HG03342 (cell line): Measurements from ENCODE around the gene MSI2.

Experiments used
- ATAC-seq: cut with Tn5 transposase; IDR thresholded peaks from one replicate; pipeline ENCODE4 v1.9.1; 2021; ENCODE audit warnings: mild to moderate bottlenecking, moderate library complexity; ENCODE audit not compliant: unreplicated experiment

MSI2 gene

DNA sequence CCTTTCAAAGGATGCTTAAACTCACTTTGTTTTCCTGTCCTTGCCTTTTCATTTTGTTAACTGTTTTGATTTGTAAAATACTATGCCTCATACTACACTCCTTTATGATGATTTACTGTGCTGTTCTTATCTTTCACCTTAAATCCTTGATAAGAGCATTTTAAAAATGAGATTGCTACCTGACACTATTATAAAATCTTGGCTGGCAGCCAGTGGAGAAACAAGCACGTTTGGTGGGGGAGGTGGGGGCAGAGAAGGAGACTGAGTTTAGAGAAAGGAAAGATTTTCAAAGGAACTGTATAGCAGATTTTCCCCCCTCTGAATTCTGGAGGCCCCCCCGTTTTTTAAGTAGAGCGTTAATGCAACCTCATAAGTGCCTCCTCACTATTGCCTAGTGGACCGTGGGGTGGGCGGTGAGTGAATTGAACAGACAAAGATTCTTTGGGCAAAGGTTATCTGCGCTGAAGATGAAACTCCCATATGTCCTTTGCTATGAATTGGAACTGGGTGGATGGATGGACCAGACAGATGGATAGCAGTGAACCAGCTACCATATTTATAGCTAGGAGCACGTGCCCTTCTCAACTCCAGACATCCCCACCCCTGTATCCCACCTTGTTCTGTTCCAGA is 288.6 kb downstream of the MSI2 start:
- ATAC-seq, result no peak

DNA sequence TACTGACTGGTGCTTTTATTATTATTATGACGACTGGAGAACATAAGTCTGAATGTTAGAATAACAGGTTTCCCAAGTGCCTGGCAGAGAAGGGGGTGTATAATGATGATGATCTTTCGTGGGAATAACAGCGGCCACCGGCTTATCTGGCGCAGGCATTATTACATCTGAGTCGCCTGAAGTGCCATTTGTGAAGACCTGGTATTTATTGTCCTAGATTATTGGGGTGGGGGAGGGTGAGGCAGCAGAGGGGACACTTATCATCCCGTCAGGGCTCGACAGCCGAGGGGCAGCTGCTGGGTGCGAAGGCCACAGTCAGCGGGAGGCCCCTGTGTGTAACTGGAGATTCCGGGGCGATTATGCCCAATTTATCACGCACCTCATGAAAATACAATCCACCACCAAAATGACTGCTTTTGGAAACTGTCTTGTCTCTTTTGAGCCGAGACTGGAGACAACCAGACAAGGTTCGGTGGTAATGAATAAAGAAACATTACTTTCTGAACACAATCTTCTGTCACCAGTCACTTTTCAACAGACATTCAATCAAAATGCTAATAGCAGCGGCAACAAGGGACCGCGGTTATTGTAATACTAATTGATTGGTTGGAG is 289.5 kb downstream of the MSI2 start:
- no peak for ATAC-seq

DNA sequence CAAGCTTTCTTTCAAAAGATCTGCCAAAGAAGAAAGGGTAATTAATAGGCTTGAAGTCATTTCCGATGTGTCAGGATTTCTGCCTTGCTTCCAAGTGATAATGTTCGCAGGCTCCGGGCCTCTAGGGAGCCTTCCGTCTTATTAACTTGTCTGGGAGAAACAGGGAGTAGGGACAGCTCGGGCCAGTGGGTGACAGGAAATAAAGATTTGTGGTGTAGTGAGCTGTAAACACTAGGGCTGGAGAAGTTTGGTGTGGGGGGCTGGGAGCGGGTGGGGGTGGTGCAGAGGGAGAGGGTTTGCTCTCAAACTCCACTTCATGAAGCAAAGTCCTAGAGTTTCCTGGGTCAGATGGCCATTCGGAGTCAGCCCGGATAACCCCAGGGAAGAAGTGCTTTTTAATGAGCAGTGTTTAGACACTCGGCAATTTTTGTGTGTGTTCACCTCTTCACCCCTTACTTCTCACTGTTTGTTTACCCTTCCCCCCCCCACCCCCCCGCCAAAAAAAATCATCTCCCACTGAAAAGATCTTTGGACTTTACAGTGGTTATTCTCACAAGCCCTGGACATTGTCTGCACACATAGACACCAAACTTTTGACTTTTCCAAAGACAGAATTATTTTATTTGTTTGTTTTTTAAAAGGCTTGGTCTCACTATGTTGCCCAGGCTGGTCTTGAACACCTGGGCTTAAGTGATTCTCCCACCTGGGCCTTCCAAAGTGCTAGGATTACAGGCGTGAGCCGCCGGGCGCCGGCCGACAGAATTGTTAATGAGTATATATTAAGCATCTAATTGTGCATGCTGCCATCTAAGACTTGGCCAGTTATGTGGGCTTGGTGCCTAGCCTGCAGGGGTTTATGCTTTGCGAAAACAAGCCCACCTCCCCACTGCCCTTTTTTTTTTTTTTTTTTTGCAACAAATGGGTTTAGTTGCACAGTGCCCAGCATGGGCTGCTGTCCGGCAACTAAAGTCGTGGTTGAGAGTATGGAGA is 292.4 kb downstream of the MSI2 start:
- no peak for ATAC-seq

DNA sequence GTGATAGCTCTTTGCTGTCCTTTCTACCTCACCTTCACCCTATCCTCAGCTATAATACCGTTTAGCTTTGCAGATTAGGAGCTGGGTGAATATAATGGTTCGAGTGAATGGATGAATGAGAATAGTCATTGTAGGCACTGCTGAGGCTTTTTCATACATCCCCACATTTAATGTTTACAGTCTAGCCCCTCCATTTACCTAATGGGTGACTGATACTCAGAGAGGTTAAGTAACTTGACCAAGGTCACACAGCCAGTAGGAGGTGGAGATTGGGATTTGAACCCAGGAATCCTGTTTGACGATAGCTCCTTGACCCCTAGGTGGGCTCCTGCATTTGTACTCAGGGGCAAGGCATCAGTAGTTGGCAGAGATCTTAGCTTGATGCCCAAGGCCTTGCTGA is 293.1 kb downstream of the MSI2 start:
- ATAC-seq, result no peak

DNA sequence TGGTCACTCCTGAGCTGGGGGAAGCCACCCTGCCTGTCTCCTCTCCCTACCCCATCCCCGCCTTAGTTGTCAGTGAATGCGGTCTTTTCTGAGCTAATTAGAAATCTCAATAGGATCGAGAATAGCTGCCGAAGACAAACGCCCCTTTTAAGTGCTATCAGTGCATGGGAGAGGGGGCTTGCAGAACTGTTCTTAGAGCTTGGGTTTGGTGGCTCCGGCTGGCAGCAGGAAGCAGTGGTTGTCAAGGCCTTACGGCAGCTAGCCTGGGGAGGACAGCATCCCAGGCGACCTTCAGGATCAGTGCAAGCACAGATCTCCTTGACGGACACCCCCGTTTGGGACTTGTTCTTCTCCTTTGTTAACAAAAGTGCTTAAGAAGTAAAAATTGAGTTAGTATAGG is 293.7 kb downstream of the MSI2 start:
- no peak for ATAC-seq

DNA sequence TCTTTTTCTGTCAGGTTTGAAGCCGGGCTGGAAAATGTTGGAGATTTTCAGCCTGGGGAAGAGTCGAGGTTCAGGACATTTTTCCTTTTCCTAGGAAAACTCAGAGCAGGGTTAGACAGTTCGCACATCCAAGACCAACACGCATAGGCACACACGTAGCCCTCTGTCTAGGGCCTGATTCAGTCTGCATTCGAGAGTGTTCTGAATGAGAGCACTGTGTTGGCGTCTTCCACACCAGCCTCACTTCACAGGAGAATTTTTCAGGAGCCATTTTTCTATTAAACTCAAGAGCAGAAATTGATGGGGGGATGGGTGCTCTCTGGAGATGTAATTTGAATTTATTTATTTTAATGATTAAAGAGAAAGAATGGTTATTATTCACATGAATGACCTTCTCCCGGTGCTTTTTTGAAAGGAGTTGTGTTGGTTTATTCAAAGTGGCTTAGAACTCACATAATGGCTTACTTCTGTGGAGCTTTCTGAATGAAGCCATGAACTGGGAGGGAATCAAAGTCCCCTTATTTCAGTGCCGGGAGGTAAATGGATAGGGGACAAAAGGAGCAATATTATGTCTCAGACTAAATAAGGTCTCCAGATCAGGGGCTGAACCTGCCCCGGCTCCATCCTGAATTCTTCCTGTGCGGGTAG is 294.5 kb downstream of the MSI2 start:
- no peak for ATAC-seq

DNA sequence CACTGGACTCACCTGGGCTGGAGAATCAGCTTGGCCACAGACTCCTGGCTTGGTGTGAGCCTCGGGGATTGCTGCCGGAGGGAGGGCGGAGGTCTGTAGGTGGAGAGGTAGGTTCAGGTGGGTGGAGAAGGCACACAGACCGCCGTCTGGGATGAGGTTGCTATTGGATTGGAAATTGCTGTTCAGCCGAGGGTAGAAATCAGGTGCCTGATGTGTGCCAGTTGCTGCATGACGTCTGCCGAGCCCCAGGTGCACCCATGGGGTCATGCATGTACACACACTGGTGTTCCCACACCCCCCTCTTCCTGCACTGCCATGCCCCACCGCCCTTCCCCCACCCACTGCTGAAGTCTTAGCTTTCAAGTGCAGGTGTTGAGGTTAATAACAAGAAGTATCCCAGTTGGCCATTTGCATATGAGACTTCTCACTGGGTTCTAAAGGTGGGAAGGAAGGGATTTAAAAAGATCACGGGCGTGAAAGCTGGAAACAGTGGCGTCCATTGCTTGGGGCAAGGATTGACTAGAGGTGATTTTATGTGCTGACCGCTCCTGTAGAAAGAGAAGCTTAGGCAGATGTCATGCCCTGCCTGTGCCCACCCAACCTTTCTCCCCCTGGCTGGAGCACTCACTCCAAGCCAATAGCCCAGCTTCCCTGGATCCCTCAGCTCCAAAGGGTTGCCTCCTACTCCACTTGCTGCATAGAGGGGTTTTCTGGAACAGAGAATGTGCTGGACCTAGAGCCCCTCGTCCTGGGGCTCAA is 295.2 kb downstream of the MSI2 start:
- ATAC-seq, result peak; percentile 33

DNA sequence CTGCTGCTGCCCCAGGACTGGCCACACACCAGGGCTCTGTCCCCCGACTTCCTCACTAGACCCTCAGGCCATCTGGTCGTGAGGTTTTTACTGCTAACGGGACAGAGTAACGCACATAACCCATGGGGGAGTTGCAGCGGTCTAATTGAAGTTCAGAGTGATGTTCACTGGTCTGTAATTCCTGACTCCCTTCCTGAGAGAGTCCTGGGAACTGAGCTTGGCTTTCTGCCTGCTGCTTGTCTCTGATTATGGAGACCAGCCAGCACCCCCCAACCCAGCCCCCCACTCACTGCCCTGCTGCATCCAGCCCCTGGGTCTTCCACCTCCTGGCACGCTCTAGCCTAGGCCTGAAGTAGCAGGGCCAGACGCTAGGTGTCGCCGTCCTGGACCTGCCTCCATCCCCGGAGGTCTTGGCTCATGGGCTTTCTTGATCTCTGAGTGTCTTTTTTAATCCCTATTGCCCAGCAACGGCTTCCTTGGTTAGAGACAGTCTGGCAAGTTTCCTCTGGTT is 295.8 kb downstream of the MSI2 start:
- peak; percentile 61 for ATAC-seq

DNA sequence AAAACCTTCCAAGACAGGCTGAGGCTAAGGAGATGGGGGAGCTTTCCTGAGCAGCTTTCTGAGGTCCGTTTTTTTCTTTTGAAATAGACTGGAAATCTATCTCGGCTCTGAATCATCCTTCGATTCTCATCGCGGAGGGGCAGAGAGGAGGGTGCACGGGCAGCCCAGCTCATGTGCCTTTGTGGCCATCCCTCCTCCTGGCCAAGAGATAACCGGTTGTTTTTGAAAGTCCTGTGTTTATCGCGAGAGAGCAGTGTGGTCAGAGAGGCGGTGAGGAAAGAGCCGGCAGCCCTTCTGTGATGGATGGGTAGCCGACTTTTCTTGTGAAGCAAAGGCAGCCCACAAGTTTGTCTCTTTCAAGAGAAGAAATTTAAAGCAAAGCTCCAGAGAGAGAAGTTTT is 297.2 kb downstream of the MSI2 start:
- no peak for ATAC-seq

DNA sequence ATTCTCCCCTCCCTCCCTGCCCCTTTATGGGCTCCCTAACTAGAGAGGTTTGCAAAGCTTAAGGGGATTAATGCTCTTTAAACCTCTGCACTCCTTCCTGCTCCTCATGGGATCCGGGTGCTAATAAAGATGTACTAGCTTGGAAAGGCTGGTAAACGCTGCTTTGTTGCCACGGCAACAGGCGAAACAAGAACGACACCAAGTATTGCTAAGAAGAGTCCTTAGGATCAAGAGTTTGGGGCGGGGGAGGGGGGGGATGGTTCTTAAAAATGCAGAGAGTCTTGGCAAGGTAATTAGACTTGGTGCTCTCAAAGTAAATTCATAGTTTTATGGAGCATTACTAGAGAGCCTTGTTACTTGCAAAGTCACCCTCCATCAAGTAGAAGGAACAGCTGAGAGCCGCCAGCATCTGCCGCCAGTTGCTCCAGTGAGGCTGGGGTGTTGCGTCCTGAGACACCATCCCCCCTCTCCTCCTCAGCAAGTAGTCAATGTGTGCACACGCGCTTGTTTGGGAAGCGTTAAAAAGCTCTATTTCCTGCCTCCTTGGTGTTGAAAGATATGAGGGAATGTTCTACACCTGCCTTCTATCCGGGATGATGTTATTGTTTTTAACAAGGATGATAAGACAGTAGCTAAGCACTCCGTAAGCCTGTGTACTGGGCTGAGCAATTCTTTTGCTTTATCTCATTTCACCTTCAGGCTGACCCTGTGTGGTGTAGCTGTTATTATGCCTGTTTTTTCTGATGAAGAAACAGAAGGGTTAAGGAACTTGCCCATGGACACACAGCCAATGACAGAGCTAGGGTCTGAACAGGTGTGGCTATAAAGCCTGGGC is 297.9 kb downstream of the MSI2 start:
- no peak for ATAC-seq

DNA sequence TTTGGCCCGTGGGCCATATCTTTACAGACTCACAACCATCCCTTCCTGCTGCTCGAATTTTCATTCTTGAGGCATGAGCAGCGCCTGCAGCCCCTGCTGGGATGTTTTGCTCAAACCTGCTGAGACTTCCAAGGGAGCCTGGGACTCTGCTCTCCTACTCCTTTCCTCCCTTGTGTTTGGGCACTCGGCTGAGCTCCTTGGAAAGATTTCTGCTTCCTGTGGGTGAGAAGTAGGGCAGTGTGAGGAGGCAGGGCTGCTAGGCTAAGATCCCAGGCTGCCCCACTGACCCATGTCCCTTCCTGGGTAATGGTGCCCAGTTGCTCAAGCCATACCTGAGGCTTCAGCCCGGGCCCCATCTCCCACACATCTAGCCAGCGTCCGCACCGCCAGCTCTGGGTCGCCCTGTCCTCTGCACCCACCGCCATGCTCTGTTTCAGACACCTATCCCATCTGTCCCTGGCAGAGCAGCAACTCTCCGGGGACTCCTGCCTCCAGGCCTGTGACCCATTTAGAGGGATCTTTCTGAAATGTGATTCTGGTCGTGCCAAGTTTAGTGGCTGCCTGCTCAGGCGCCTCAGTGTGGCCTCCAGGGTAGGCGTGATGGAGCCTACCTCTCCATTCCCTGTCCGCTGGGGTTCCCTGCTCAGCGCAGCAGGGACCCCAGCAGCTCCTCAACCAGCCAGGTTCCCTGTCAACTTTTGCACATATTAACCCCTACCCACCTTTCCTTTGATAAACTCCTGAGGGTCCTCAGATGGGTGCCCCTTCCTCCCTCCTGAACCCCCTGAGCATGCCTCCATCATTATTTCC is 298.7 kb downstream of the MSI2 start:
- no peak for ATAC-seq

DNA sequence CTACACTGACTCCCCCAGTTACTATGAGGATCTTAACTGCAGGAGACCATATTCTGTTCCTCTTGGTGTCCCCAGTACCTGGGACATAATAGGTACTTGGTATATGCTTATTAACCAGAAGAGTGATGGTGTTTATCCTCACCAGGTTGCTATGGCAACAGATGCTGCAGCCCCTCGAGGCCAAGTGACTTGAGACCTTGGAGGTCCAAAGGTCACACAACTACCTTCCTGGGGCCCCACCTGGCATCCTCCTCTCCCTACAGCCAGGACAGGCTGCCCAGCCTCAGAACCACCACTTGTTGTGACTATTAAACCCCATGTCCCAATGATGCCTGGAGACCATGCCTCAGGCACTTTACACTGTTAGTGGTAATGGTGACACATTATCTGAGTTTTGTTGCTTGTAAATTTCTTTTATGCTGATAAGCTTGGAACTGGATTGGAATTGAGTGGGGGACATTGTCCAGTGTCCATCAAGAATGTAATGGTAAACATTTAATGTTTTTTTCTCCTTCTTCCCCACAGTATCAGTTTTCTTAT is 299.4 kb downstream of the MSI2 start:
- ATAC-seq, result no peak

DNA sequence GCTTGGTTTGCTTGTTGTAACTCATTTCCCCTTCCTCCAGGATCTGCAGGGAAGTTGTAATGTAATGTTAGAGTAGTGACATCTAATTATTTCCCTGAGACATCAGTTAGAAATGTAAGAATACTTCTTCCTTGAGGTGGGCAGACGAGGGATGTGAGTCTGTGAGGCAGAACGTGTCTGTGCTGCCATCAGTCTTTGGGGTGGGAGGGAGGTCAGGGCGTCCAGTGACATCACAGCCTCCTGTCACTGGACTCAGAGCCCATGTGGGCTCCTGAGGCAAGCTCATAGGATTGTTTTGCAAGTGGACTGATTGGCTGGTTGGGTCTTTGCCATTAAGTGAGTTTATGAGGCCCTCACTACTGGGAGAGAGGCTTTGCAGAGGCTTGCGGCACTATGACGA is 300.0 kb downstream of the MSI2 start:
- no peak for ATAC-seq

DNA sequence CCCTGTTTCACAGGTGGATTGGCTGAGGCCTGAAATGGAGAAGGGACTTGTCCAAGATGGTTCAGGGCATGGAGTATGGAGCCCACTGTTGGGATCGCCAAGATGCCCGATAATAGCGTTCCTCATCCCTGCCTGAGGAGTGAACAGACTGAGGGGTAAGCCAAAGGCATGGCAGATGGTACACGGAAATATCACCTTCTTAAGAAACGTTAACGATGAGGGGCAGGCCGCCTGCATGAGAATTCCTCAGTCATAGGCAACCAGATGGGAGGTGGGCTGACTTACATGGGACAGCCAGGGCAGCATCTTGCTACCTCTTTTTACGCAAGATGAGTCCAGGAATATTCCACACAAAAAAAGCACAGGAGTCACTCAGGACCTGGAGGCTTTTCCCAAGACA is 300.7 kb downstream of the MSI2 start:
- ATAC-seq, result no peak

DNA sequence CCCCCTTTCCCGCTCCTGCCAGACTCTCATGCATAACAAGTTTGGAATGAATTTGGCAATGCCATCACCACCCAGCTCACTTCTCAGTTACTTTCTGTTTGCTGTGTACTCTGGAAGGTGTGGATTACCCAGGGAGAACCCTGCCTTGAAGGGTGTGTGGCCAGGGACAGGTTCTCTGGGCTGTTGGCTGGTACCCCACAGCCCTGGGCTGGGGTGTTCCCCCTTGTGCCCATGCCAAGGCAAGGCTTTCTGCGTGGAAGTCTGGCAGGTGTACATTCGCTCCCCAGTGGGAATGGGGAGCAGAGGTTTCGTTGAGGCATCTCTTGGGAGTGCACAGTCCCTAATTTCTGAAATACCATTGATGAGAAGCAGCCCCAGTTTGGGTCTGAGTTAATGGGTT is 301.1 kb downstream of the MSI2 start:
- no peak for ATAC-seq

DNA sequence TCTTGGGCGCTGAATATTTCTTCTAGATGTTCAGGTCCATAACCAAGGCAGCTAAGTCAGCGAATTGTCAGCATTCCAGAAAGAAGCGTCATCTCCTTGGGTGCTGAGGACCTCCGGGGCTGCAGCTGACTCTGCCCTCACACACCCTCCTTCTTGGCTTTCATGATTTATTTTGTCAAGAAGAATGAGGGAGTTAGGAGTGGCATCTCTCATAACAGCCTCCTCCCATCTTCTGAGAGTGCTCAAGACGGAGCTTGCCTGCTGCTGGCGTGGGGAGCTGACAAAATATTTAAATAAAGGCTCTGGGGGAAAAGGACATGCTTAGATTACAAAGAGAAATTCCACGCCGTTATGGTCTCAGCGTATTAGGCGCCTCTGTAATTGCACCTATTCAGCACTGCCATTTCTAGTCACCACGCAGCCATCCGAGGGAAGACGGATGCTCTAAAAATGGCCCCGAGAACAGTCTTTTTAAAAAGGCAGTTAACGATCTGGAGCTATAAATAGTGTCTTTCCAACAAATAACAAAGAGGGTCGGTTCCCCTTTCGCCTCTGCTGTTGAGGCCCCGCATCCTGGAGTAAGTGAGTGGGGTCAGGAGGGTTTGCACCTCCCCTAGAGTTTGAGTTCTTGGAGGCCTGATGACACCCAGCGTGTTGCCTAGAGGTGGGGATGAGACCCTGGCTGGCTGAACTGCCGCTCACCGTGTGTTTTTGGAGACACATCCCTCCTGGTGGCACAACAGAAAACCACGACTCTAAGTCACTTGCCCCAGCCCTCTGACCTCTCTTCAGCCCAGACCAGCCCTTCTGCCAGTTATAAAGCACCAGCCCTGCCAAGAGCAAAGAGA is 301.7 kb downstream of the MSI2 start:
- ATAC-seq, result no peak

DNA sequence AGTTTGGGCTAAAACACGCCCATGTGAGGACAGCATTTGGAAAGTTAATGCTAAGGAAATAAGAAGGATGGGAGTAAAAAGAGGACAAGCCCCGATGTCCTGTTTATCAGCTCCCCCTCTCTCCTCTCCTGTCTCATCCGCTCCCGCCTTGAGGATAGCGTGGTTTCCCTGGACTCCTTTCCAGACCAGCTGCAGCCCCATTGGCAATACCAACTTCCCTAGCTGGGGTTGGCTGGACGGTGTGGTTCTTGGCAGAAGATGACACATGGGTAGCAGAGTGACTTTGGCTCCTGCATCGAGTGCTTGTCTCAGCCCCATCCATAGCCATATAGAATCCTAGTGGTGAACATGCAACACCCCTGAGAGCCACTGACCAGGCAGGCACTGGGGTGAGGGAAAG is 302.9 kb downstream of the MSI2 start:
- no peak for ATAC-seq
